ENCODE results near the gene LBH.
A peak's percentile ranks its signal among the peaks of the same experiment; 100 is the strongest.

The LBH gene

GRCh38 chr2:30235859-30236535 is 4.7 kb downstream of the LBH start:
- DNase-seq (ENCODE audit: low read depth in 3 of 3): peak in 1 of 3 experiments; percentile 46

- no peak for DNase-seq (ENCODE audit: low read depth in 3 of 3)
Observed at GRCh38 chr2:30236591-30237238, 5.4 kb downstream of the LBH start.

- no peak for DNase-seq (ENCODE audit: low read depth in 3 of 3)
Observed at GRCh38 chr2:30237239-30237965, 6.1 kb downstream of the LBH start.

GRCh38 chr2:30237966-30238800 is 6.8 kb downstream of the LBH start:
- DNase-seq (ENCODE audit: low read depth in 3 of 3): no peak

GRCh38 chr2:30239308-30239985 is 8.1 kb downstream of the LBH start:
- DNase-seq (ENCODE audit: low read depth in 3 of 3): peak in 2 of 3 experiments; percentile 53 to 54

GRCh38 chr2:30239986-30240752 is 8.8 kb downstream of the LBH start:
- DNase-seq (ENCODE audit: low read depth in 3 of 3): no peak

GRCh38 chr2:30243231-30243630 is 11.9 kb downstream of the LBH start:
- DNase-seq (ENCODE audit: low read depth in 3 of 3): no peak

GRCh38 chr2:30245364-30245763 is 14.0 kb downstream of the LBH start:
- no peak for DNase-seq (ENCODE audit: low read depth in 3 of 3)

GRCh38 chr2:30248791-30249190 is 17.5 kb downstream of the LBH start:
- no peak for DNase-seq (ENCODE audit: low read depth in 3 of 3)

- DNase-seq (ENCODE audit: low read depth in 3 of 3): no peak
Observed at GRCh38 chr2:30249354-30249753, 18.0 kb downstream of the LBH start.

GRCh38 chr2:30250421-30250820 is 19.1 kb downstream of the LBH start:
- DNase-seq (ENCODE audit: low read depth in 3 of 3): no peak

- DNase-seq (ENCODE audit: low read depth in 3 of 3): peak in 2 of 3 experiments; percentile 55 to 65
Observed at GRCh38 chr2:30252723-30253701, 21.7 kb downstream of the LBH start.

GRCh38 chr2:30253873-30254684 is 22.7 kb downstream of the LBH start:
- no peak for DNase-seq (ENCODE audit: low read depth in 3 of 3)

GRCh38 chr2:30254685-30255001 is 23.3 kb downstream of the LBH start:
- no peak for DNase-seq (ENCODE audit: low read depth in 3 of 3)

GRCh38 chr2:30255026-30255425 is 23.7 kb downstream of the LBH start:
- DNase-seq (ENCODE audit: low read depth in 3 of 3): no peak

GRCh38 chr2:30255466-30256408 is 24.4 kb downstream of the LBH start:
- DNase-seq (ENCODE audit: low read depth in 3 of 3): no peak

Data from stimulated activated CD4-positive, alpha-beta T cell treated with anti-CD3 and anti-CD28 coated beads, TNF-alpha, amount 100 ng/mL, for 4 hours (primary cell).